CD4-positive, alpha-beta T cell treated with Interleukin-4 for 1 hour (primary cell): ENCODE data around the gene AKR1C2.
"Not testable (repeated sequence)": the region's sequence is repeated elsewhere in the genome, so short reads cannot be mapped to it uniquely, and the experiment has no call there.

Source experiments
- DNase-seq, 2 donors: peaks; one replicate each; pipeline ENCODE4 v3.0.0-alpha.2; 2020 to 2022

Gene AKR1C2

GRCh38 chr10:5003127-5004029 lies at the start of gene AKR1C2:
Gene AKR1C2, minus strand, starts transcription at chr10:5003857. Its CDS starts 22 bp downstream, at chr10:5003835.
- DNase-seq: not testable (repeated sequence)

- DNase-seq: not testable (repeated sequence)
Measured at GRCh38 chr10:5052951-5053500, 49.4 kb upstream of the AKR1C2 start.

DNA sequence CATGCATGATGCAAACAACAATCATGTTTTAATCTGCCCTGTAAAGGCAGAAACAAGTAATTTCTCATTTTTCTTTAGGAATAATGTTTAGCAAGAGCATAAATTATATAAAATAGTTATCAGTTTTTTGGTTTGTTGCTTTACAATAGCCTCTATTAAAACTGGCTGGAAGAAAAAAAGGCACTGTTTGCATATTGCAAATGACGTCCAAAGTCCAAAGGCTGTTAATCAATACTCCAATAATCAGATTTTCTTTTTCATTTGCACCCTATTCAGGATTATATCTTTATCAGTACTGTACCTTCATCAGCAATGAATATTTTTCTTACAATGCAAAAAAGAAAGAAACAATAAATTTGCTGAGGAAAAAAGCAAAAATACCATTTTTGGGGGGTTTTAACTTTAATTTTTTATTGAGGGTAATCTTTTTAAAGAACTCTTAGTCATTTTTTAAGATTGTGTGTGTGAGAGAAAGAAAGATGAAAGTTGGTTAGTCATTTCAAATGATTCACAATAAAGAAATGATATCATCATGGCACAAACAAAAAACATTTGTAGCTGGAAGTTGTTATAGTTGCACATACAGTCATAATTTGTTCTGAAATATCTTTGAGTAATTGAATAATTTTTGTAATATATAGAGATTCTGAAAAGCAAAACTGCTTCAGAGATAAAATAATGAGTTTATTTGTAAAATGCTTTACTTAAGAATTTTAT lies 44.4 kb upstream of the AKR1C2 start:
- DNase-seq: no peak

- not testable (repeated sequence) for DNase-seq
Measured at GRCh38 chr10:5047055-5047454, 43.4 kb upstream of the AKR1C2 start.

DNA sequence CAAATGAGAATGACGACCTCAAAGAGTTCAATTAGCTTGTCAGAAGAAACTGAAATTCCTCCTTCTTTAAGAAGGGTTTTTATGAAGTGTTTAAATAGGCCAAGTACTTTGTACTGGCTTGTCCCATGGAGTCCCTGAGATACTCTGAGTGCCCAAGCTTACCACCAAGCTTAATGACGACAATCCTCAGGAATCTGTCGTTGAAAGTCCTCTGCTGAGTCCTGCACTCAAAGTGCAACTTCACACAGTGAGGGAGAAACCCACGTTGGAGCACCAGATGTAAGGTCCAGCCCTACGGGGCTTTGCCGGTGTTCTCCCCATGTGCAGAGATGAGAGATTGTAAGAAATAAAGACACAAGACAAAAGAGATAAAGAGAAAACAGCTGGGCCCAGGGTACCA lies 42.8 kb upstream of the AKR1C2 start:
- no peak for DNase-seq

DNA sequence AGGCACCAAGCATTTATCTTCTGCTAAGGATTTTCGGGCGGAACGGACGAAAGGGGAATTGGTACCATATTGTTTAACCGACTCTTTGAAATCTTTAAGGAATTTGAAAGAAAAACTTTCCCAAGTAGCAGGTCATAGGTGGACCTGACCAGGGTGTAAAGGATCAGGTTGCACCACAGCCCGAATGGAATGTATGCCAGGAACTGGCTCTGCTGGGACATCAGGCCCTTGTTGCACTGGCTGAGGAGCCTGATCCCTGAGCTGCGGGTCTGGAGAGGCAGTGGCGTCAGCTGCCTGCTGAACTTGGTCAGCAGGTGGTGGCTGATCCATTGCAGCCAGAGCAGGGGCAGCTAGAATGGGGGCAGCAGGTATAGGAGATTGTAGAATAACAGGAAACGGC lies 41.4 kb upstream of the AKR1C2 start:
- DNase-seq: no peak

GRCh38 chr10:5043716-5044115 lies 40.1 kb upstream of the AKR1C2 start:
- no peak for DNase-seq

DNA sequence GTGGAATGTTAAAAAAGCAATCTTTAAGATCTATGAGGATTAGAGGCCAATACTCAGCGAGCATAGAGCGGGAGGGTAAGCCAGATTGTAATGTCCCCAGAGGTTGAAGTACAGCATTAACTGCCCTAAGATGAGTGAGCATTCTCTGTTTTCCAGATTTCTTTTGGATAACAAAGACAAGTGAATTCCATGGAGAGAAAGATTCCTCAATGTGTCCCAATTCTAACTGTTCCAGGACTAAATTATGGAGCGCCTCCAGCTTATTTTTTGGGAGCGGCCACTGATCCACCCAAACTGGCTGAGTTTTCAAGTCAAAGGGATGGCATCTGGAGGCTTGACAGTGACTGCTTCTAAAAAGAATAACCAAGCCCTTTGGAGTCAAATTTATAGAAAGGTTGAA lies 39.3 kb upstream of the AKR1C2 start:
- no peak for DNase-seq

DNA sequence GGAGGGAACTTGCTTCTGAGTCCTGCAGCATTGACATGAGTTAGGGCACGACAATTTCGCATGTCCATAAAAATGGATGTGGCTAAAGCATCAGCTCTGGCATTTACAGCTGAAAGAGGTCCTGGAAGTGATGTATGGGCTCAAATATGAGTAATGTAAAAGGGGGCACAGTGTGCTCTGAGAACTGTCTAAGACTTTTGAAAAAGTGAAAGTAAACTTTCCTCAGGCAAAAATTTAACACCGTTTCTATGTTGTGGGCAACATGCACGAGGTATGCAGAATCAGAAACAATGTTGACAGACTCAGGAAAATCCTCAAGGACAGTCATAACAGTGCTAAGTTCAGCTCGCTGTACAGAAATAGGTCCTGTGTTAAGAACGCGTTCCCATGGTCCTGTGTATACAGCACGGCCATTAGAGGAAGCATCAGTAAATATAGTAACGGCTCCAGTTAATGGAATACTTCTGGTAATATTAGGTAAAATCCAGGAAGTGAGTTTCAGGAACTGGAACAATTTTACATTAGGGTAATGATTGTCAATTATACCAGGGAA lies 37.9 kb upstream of the AKR1C2 start:
- DNase-seq: no peak

DNA sequence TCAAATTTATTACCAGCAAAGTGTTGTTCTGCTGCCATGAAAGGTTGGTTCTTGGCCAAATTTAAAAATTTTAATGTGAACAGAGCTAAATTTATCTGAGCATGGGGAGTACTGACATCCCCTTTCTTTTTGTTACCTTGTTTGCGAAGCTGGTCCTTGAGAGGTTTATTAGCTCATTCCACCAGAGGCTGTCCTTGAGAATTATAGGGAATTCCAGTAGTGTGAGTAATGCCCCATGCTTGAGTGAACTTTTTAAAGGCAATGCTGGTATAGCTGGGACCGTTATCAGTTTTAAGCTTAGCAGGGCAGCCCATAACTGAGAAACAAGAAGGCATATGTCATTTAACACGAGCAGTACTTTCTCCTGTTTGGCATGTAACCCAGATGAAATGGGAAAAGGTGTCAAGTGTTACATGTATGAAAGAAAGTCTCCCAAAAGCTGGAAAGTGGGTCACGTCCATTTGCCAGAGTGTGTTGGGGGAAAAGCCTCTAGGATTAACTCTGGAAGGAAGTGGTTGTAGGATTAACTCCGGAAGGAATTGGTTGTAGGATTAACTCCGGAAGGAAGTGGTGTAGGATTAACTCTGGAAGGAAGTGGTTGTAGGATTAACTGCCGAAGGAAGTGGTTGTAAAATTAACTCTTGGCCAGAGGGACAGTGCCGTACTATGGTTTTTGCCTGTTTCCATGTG lies 37.3 kb upstream of the AKR1C2 start:
- DNase-seq: no peak

GRCh38 chr10:5040010-5040673 lies 36.5 kb upstream of the AKR1C2 start:
- DNase-seq: no peak

DNA sequence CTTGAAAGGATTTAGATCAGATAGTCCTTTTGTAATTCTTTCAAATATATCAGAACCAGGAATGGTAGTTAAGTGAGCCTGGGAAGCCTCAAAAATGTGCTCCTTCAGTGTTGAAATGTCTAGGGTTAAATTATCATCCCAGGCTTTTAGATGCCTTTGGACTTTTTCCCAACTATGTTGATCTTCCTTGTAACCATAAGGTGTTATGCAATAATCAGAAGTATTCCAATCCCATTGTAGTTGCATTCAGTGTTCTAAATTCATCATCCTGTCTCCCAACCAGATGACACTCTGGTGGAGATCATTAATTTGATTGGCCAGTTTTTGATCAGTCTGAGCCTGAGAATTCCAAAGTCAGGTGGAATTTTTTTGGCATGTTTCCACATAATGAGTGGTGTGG lies 35.1 kb upstream of the AKR1C2 start:
- DNase-seq: no peak

GRCh38 chr10:5038101-5038500 lies 34.4 kb upstream of the AKR1C2 start:
- DNase-seq: no peak

- no peak for DNase-seq
Measured at GRCh38 chr10:5036511-5036910, 32.9 kb upstream of the AKR1C2 start.

GRCh38 chr10:5035356-5035755 lies 31.7 kb upstream of the AKR1C2 start:
- no peak for DNase-seq

GRCh38 chr10:5034588-5034987 lies 30.9 kb upstream of the AKR1C2 start:
- DNase-seq: no peak

- DNase-seq: no peak
Measured at GRCh38 chr10:5033061-5033778, 29.6 kb upstream of the AKR1C2 start.

- DNase-seq: not testable (repeated sequence)
Measured at GRCh38 chr10:5032444-5032843, 28.8 kb upstream of the AKR1C2 start.

DNA sequence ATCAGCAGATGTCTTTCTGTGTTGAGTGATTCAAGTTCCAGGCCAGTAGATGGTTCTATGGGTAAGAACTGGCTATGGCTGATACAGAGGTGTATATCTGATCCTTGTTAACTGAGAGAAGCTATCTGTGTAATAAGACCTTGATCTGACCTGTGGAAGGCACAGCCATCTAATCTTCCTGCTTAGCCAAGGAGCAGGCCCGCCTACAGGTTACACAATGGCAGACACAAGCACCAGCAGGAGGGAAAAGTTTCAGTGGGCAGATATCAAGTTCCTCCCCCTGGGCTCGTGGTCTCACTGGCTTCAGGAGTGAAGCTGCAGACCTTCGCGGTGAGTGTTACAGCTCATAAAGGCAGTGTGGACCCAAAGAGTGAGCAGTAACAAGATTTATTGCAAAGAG lies 27.9 kb upstream of the AKR1C2 start:
- DNase-seq: not testable (repeated sequence)

- DNase-seq: no peak
Measured at GRCh38 chr10:5030989-5031388, 27.3 kb upstream of the AKR1C2 start.

GRCh38 chr10:5025461-5025881 lies 21.8 kb upstream of the AKR1C2 start:
- not testable (repeated sequence) for DNase-seq
